Peyer's patch (tissue), 4 donors: ENCODE data around the gene NDUFS5.

Experiments
- POLR2A ChIP-seq, 2 donors: fragments of 450-650 bp; IDR thresholded peaks; one replicate each; pipeline ENCODE4 v1.5.1; 2017; ENCODE audit warnings: antibody characterized with exemption in 2 of 2, mild to moderate bottlenecking in 2 of 2, moderate library complexity in 2 of 2
- TF ChIP-seq, protein P1 (sequence below), 6 experiments: fragments of 450-650 bp in 4 of 6; fragments of 200-600 bp in 2 of 6; sonication (generic) in 1 of 6; IDR thresholded peaks; one replicate each; pipeline ENCODE4 v1.5.1; 2017 to 2019; ENCODE audit warnings: antibody characterized with exemption in 6 of 6, mild to moderate bottlenecking in 3 of 6, moderate library complexity in 1 of 6

DNA sequence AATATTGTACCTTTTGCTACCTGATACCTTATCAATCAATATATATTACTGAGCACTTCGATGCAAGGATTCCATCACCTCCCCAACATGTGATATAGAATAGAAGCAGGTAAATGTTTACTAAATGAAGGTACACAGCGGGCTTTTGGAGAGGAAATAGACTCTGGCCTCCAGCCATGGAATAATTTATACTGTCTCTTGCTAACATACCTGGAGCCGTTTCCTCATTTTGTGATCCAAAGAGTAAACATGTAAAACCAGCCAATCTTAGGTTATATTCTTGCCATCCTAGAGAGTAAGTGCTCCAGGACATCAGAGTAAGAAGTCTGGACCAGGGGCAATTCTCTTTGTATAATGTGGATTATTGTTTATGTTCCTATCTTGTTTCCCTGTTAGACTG, 39.4 kb downstream of the NDUFS5 start:
- TF ChIP-seq, protein P1, sequence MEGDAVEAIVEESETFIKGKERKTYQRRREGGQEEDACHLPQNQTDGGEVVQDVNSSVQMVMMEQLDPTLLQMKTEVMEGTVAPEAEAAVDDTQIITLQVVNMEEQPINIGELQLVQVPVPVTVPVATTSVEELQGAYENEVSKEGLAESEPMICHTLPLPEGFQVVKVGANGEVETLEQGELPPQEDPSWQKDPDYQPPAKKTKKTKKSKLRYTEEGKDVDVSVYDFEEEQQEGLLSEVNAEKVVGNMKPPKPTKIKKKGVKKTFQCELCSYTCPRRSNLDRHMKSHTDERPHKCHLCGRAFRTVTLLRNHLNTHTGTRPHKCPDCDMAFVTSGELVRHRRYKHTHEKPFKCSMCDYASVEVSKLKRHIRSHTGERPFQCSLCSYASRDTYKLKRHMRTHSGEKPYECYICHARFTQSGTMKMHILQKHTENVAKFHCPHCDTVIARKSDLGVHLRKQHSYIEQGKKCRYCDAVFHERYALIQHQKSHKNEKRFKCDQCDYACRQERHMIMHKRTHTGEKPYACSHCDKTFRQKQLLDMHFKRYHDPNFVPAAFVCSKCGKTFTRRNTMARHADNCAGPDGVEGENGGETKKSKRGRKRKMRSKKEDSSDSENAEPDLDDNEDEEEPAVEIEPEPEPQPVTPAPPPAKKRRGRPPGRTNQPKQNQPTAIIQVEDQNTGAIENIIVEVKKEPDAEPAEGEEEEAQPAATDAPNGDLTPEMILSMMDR (IDR thresholded peaks at IDR 0.05) = no peak
- no peak for TF ChIP-seq POLR2A (IDR thresholded peaks at IDR 0.05)
